Heart left ventricle (tissue), 16 donors: ENCODE measurements around the gene FGD4. TPM values are rescaled to one million over a fixed set of nuclear protein-coding genes. Genes with fewer than 3 reads are reported as not detected.

Source experiments
- ATAC-seq, 4 donors: fragments of 200-7000 bp; cut with Tn5 transposase; one replicate each; pipeline ENCODE4 v1.9.1; 2020 to 2022; ENCODE audit warnings: moderate library complexity in 4 of 4, mild to moderate bottlenecking in 3 of 4, moderate number of reproducible peaks in 1 of 4
- DNase-seq, 5 donors: peaks; one replicate each; pipeline ENCODE4 v3.0.0-alpha.2; 2020
- H3K27ac ChIP-seq, 12 donors: fragments of 200-600 bp; sonication (generic) in 4 of 12; one replicate each; pipeline versions ENCODE4 v1.5.0 to v1.8.0; 2016 to 2022; ENCODE audit warnings: mild to moderate bottlenecking in 2 of 12
- H3K27me3 ChIP-seq, 9 donors: fragments of 200-600 bp; sonication (generic) in 2 of 9; one replicate each; pipeline versions ENCODE4 v1.5.1 to v1.8.0; 2016 to 2022; ENCODE audit warnings: mild to moderate bottlenecking in 3 of 9
- H3K36me3 ChIP-seq, 9 donors: fragments of 200-600 bp; sonication (generic) in 2 of 9; one replicate each; pipeline versions ENCODE4 v1.5.0 to v1.8.0; 2018 to 2022; ENCODE audit warnings: mild to moderate bottlenecking in 2 of 9
- H3K4me1 ChIP-seq, 12 donors: fragments of 200-600 bp; sonication (generic) in 4 of 12; one replicate each; pipeline versions ENCODE4 v1.5.0 to v1.8.0; 2016 to 2022; ENCODE audit warnings: mild to moderate bottlenecking in 3 of 12
- H3K4me3 ChIP-seq, 12 donors: fragments of 200-600 bp; sonication (generic) in 4 of 12; one replicate each; pipeline versions ENCODE4 v1.5.0 to v1.8.0; 2017 to 2022; ENCODE audit warnings: mild to moderate bottlenecking in 9 of 12, moderate library complexity in 4 of 12
- H3K9me3 ChIP-seq, 12 donors: fragments of 200-600 bp; sonication (generic) in 4 of 12; one replicate each; pipeline versions ENCODE4 v1.5.0 to v1.8.0; 2016 to 2022; ENCODE audit warnings: mild to moderate bottlenecking in 1 of 12
- POLR2A ChIP-seq, 2 donors: fragments of 450-650 bp; IDR thresholded peaks; one replicate each; pipeline ENCODE4 v1.6.1; 2017; ENCODE audit warnings: antibody characterized with exemption in 2 of 2, mild to moderate bottlenecking in 2 of 2, moderate library complexity in 2 of 2
- WGBS, 4 donors: extraction: QIAGEN DNeasy Blood & Tissue Kit in 2 of 4; methylation state at CpG; one replicate each; pipeline versions ENCODE4 v1.1.5 to v1.1.7; 2013 to 2018; 5-methylcytosine and 5-hydroxymethylcytosine counted together
- intact Hi-C, 10 donors: fragments of 100-400 bp; cut with DNase I; formaldehyde crosslinking; loops; one replicate each; pipeline versions ENCODE4 v1.11.1 to v1.14.2; 2022
- polyA plus RNA-seq, 2 donors: library from polyadenylated mRNA; stranded (reverse); fragments of 200-250 nt; gene quantifications; one replicate each; pipeline ENCODE4 v1.2.3, GENCODE V29; 2013
- total RNA-seq, 9 donors: library from RNA; depleted of rRNA in 2 of 9; stranded (reverse); fragments of >200 nt in 2 of 9; fragmentation: NEBNext Ultra II Directional in 3 of 9; extraction: Animal tissue kit (Norgen Biotek cat#: 25700) in 3 of 9; gene quantifications; one replicate each; pipeline versions ENCODE4 v1.1.0 to v1.2.4, GENCODE V29; 2016 to 2023
- TF ChIP-seq, protein P1 (sequence below), 12 donors: fragments of 200-600 bp; sonication (generic) in 4 of 12; IDR thresholded peaks; one replicate each; pipeline versions ENCODE4 v1.5.0 to v1.8.0; 2018 to 2022; ENCODE audit warnings: antibody characterized with exemption in 12 of 12, mild to moderate bottlenecking in 5 of 12
- donor health status: ischemic (EF 13 %, LVEDD 7.1; RV severe dilation, severe dysfunction).
- donor health status: healthy with polysubstance abuse.
- donor health status: DM: no; HTN: yes; CAD: no.
- donor health status: DM: no; HTN: no; CAD: no.
- donor health status: ischemic (EF 25% LVEDD 6.9; RV normal size, moderate dysfunction).
- donor health status: ischemic (EF 25% LVEDD 5.7; RV mildly dilated, moderate dysfunction).
- donor health status: healthy.
- donor health status: DM: yes; HTN: yes; CAD: no.
- donor health status: ischemic (EF 35%, LVEDD 5.7; RV mildly dilated, moderate dysfunction).
- donor health status: nonischemic (EF 11% LVEDD 7.7; RV severe dilation, severe dysfunction).
- donor health status: DM: yes; HTN: yes; CAD: no.
- donor health status: PGD.
- donor health status: ischemic (EF 29% LVEDD 5.4; RV normal size, mild dysfunction).
- donor health status: nonischemic (EF 23%, LVEDD 6.1; RV moderate dilation, normal function).

Gene FGD4
- total and polyA plus RNA-seq, 11 donors, result 4.5 to 36.8 (median 28.2) TPM

DNA sequence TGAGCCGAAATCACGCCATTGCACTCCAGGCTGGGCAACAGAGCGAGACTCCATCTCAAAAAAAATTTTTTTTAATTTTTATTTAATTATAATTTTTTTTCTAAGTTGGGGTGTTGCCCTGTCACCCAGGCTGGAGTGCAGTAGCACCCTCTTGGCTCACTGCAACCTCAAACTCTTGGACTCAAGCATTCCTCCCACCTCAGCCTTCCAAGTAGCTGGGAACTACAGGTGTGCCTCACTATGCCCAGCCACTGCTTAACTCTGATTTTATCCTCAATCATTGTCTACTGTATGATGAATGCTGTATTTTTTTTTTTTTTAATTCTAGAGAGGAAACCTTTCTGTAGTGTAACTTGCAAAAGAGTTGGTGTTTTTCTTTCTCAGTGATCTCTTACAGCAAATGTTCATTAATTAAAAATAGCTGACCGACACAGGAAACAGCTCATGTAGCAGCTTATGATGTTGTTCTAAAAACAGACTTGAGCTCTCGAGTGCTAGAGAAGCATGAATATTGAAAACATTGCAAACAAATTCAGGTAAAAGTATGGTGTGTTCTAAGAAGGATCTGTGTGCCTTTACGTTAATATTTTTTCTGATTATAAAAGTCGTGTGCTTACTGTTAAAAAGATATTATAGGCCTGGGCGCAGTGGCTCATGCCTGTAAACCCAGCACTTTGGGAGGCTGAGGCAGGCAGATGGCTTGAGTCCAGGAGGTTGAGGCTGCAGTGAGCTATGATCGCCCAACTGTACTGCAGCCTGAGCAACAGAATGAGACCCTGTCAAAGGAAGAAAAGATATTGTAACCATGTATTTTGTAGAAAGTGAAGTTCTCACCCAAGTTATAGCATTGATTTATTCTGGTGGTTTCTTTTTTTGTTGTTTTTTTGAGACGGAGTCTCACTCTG lies 68.9 kb downstream of the FGD4 start:
- 44 to 54% (median 49%) methylated on average over 10 of the region's 10 CpGs for WGBS, 4 donors
- H3K27me3 ChIP-seq, result no peaks in the 10 kb centered on the region
- DNase-seq, result peak in 1 of 5 donors; percentile 46
- peak; percentile 53 to 74 (median 62) for ATAC-seq
- TF ChIP-seq, protein P1, sequence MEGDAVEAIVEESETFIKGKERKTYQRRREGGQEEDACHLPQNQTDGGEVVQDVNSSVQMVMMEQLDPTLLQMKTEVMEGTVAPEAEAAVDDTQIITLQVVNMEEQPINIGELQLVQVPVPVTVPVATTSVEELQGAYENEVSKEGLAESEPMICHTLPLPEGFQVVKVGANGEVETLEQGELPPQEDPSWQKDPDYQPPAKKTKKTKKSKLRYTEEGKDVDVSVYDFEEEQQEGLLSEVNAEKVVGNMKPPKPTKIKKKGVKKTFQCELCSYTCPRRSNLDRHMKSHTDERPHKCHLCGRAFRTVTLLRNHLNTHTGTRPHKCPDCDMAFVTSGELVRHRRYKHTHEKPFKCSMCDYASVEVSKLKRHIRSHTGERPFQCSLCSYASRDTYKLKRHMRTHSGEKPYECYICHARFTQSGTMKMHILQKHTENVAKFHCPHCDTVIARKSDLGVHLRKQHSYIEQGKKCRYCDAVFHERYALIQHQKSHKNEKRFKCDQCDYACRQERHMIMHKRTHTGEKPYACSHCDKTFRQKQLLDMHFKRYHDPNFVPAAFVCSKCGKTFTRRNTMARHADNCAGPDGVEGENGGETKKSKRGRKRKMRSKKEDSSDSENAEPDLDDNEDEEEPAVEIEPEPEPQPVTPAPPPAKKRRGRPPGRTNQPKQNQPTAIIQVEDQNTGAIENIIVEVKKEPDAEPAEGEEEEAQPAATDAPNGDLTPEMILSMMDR (IDR thresholded peaks at IDR 0.05), result no peak
- no peak for TF ChIP-seq POLR2A (IDR thresholded peaks at IDR 0.05)
- H3K9me3 ChIP-seq, result no peaks in the 10 kb centered on the region
- H3K4me3 ChIP-seq, result no peak overlapping the region
- H3K4me1 ChIP-seq, result peaks cover 0 to 23% (median 12%) of the 10 kb centered on the region in 12 donors
- H3K27ac ChIP-seq, result peak overlapping the region; percentile 9 to 73 (median 64)
- H3K36me3 ChIP-seq, result no peaks in the 10 kb centered on the region
- intact Hi-C loops, result loop anchor here in 1 of 10 donors (10.0 kb wide), 1 partner anchor 77 kb away; no protein-coding TSS in a partner anchor

DNA sequence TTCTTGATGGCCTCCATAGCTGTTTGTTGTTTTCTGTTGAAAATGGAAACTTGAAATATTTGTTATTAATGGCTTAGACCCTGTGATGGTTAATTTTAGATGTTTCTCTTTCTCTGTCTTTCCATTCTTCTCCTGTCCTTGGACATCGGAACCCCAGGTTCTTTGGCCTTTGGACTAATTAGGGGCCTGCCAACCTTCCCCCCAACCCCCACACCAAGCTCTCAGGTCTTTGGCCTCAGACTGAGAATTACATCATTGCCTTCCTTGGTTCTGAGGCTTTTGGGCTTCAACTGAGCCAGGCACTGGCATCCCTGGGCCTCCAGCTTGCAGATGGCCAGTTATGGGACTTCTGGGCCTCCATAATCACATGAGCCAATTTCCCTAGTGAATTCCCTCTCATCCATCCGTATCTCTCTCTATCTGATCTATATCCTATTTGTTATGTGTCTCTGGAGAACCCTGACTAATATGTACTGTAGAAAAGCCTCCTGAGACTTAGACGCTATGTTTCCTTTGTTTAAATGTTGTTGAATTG lies 71.6 kb downstream of the FGD4 start:
- no peak overlapping the region for H3K4me3 ChIP-seq
- TF ChIP-seq, protein P1 (IDR thresholded peaks at IDR 0.05), result no peak
- no peak for TF ChIP-seq POLR2A (IDR thresholded peaks at IDR 0.05)
- ATAC-seq, result no peak

DNA sequence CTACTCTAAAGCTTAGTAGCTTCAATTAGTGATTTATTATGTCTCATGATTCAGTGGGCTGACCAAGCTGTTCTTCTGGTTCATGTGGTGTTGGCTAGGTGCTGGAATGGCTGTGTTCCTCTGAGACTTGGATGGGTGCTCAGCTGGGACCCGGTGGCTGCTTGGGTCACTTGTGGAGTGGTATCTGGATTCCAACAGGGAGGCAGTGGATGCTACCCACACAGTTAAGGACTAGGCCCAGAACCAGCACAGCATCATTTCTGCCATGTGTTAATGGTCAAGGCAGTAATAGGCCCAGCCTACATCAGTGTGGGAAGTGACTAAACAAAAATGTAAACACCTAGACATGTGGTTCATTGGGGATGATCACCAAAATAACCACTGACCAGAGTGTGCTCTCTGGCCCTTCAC lies 72.2 kb downstream of the FGD4 start:
- Histone ChIP-seq H3K27ac (no peak overlapping the region), H3K9me3 (no peaks in the 10 kb centered on the region), H3K27me3 (no peaks in the 10 kb centered on the region), H3K4me1 (peaks cover 0 to 25% (median 15%) of the 10 kb centered on the region in 12 donors), H3K36me3 (no peaks in the 10 kb centered on the region), H3K4me3 (no peak overlapping the region)
- intact Hi-C loops, result no loop called here
- 92 to 100% (median 95%) methylated on average over 1 of the region's 1 CpG for WGBS, 4 donors
- TF ChIP-seq, protein P1 (IDR thresholded peaks at IDR 0.05), result no peak
- no peak for TF ChIP-seq POLR2A (IDR thresholded peaks at IDR 0.05)
- DNase-seq (no peak), ATAC-seq (peak in 1 of 4 donors; percentile 42)

More for the DNA sequence above, 71.6 kb downstream of the FGD4 start:
- no peak overlapping the region for H3K27ac ChIP-seq
- H3K36me3 ChIP-seq, result no peaks in the 10 kb centered on the region
- intact Hi-C loops, result no loop called here
- peaks cover 0 to 21% (median 14%) of the 10 kb centered on the region in 12 donors for H3K4me1 ChIP-seq
- WGBS, 4 donors, result 79 to 93% (median 85%) methylated on average over 3 of the region's 3 CpGs
- no peaks in the 10 kb centered on the region for H3K9me3 ChIP-seq
- no peaks in the 10 kb centered on the region for H3K27me3 ChIP-seq
- no peak for DNase-seq

DNA sequence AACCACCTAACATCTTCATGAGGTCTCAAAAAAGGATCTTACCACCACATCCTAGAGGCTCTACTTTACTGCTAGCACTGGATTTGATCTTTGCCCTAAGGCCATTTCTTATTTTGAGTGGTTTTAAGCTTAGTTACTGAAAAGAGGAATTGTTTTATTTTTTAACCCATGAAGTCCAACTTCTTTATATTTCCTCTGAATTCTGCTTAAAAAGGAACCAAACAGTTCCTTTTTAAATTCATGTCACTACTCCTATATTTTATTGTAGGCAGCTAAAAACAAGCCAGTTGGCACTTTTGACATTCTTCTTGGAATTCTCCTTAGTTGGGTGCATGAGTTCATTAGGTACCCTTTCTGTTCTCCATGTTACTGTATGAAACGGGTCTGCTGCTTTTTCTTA lies 76.4 kb downstream of the FGD4 start:
- no peak overlapping the region for H3K4me3 ChIP-seq
- H3K27me3 ChIP-seq, result no peaks in the 10 kb centered on the region
- H3K27ac ChIP-seq, result peak overlapping the region in 1 of 12 donors; percentile 59
- WGBS, 4 donors, result 91 to 95% (median 92%) methylated on average over 1 of the region's 1 CpG
- H3K4me1 ChIP-seq, result peaks cover 0 to 16% (median 2%) of the 10 kb centered on the region in 12 donors
- no peak for TF ChIP-seq POLR2A (IDR thresholded peaks at IDR 0.05)
- TF ChIP-seq, protein P1 (IDR thresholded peaks at IDR 0.05), result no peak
- ATAC-seq, result no peak
- no peaks in the 10 kb centered on the region for H3K36me3 ChIP-seq
- H3K9me3 ChIP-seq, result no peaks in the 10 kb centered on the region
- no peak for DNase-seq
- intact Hi-C loops, result no loop called here
